Natural killer cell treated with Interleukin-12 subunit alpha and Interleukin-12 subunit beta and Interleukin-15 and Interleukin-18, amount 100 ng/mL, for 72 hours (primary cell): Measurements from ENCODE around the gene GPR143. TPM values are rescaled to one million over a fixed set of nuclear protein-coding genes. Genes with fewer than 3 reads are reported as not detected.
"Not testable (repeated sequence)": the region's sequence is repeated elsewhere in the genome, so short reads cannot be mapped to it uniquely, and the experiment has no call there.

Source experiments
- ATAC-seq, 2 donors: fragments of 150-1000 bp; cut with Tn5 transposase in 1 of 2; sonication (Bioruptor Pico), chemical (Tn5 transposase) in 1 of 2; 2 replicates each; pipeline ENCODE4 v1.10.0; 2021
- DNase-seq: peaks from one replicate; pipeline ENCODE4 v3.0.0; 2022; ENCODE audit warnings: low spot score
- H3K27ac Mint-ChIP-seq, 2 donors: 1 replicate in 1 of 2; 2 replicates in 1 of 2; pipeline ENCODE4 v1.8.0; 2022; ENCODE audit warnings: mixed read lengths in 2 of 2, mild to moderate bottlenecking in 1 of 2, moderate library complexity in 1 of 2
- H3K27me3 Mint-ChIP-seq, 2 donors: 1 replicate in 1 of 2; 2 replicates in 1 of 2; pipeline ENCODE4 v1.8.0; 2022; ENCODE audit warnings: mixed read lengths in 2 of 2
- H3K36me3 Mint-ChIP-seq: one replicate; pipeline ENCODE4 v1.8.0; 2022; ENCODE audit warnings: mixed read lengths
- H3K4me1 Mint-ChIP-seq, 2 donors: 1 replicate in 1 of 2; 2 replicates in 1 of 2; pipeline ENCODE4 v1.8.0; 2022; ENCODE audit warnings: low read depth in 2 of 2, mixed read lengths in 2 of 2, mild to moderate bottlenecking in 1 of 2
- H3K4me3 Mint-ChIP-seq: one replicate; pipeline ENCODE4 v1.8.0; 2022; ENCODE audit warnings: mixed read lengths
- H3K9me3 Mint-ChIP-seq: 2 replicates; pipeline ENCODE4 v1.8.0; 2022; ENCODE audit warnings: mixed read lengths
- total RNA-seq, 2 donors: library from RNA; stranded (reverse); gene quantifications; one replicate each; pipeline ENCODE4 v1.2.3, GENCODE V29; 2022

The GPR143 gene
- total RNA-seq: not detected

GRCh38 chrX:9765737-9766097, at the start of gene GPR143:
GPR143 (minus strand) TSS chrX:9765847; CDS start chrX:9765817, 30 bp downstream.
- ATAC-seq (peak in 1 of 2 donors; percentile 52), DNase-seq (no peak)
- Mint-ChIP-seq H3K9me3 (no peaks in the 10 kb centered on the region), H3K4me3 (no peak within 1 kb of the TSS), H3K36me3 (no peaks in the 10 kb centered on the region), H3K4me1 (no peaks in the 10 kb centered on the region), H3K27me3 (peaks cover 8 to 13% of the 10 kb centered on the region in 2 donors), H3K27ac (no peak within 1 kb of the TSS)

- H3K27me3 Mint-ChIP-seq, ATAC-seq, H3K27ac Mint-ChIP-seq, DNase-seq, H3K4me3 Mint-ChIP-seq, H3K4me1 Mint-ChIP-seq, H3K36me3 Mint-ChIP-seq, H3K9me3 Mint-ChIP-seq: not testable (repeated sequence)
Observed at GRCh38 chrX:9811086-9811485, 45.4 kb upstream of the GPR143 start.

GRCh38 chrX:9809876-9810275, 44.2 kb upstream of the GPR143 start:
- not testable (repeated sequence) for ATAC-seq, H3K27ac Mint-ChIP-seq, H3K4me3 Mint-ChIP-seq, H3K36me3 Mint-ChIP-seq, DNase-seq, H3K27me3 Mint-ChIP-seq, H3K4me1 Mint-ChIP-seq, H3K9me3 Mint-ChIP-seq

- DNase-seq (no peak), ATAC-seq (no peak)
- Mint-ChIP-seq H3K4me1 (no peaks in the 10 kb centered on the region), H3K4me3 (no peak overlapping the region), H3K27me3 (no peaks in the 10 kb centered on the region), H3K36me3 (no peaks in the 10 kb centered on the region), H3K9me3 (no peaks in the 10 kb centered on the region), H3K27ac (no peak overlapping the region)
Observed at GRCh38 chrX:9807355-9808182, 41.9 kb upstream of the GPR143 start.

GRCh38 chrX:9805956-9806355, 40.3 kb upstream of the GPR143 start:
- ATAC-seq (no peak), DNase-seq (no peak)
- Mint-ChIP-seq H3K27ac (no peak overlapping the region), H3K27me3 (no peaks in the 10 kb centered on the region), H3K9me3 (no peaks in the 10 kb centered on the region), H3K4me1 (no peaks in the 10 kb centered on the region), H3K4me3 (no peak overlapping the region), H3K36me3 (no peaks in the 10 kb centered on the region)

GRCh38 chrX:9804444-9804843, 38.8 kb upstream of the GPR143 start:
- Mint-ChIP-seq H3K9me3 (no peaks in the 10 kb centered on the region), H3K4me1 (no peaks in the 10 kb centered on the region), H3K27ac (no peak overlapping the region), H3K27me3 (peaks cover 2 to 7% of the 10 kb centered on the region in 2 donors), H3K36me3 (peaks cover 5% of the 10 kb centered on the region), H3K4me3 (no peak overlapping the region)
- DNase-seq (no peak), ATAC-seq (peak in 1 of 2 donors; percentile 45)

GRCh38 chrX:9802737-9803136, 37.1 kb upstream of the GPR143 start:
- DNase-seq (no peak), ATAC-seq (no peak)
- H3K4me1 Mint-ChIP-seq: no peaks in the 10 kb centered on the region
- H3K27ac Mint-ChIP-seq: no peak overlapping the region
- H3K4me3 Mint-ChIP-seq: no peak overlapping the region
- no peaks in the 10 kb centered on the region for H3K9me3 Mint-ChIP-seq
- H3K36me3 Mint-ChIP-seq: peaks cover 5% of the 10 kb centered on the region
- peaks cover 5 to 8% of the 10 kb centered on the region in 2 donors for H3K27me3 Mint-ChIP-seq

- H3K36me3 Mint-ChIP-seq: peaks cover 5% of the 10 kb centered on the region
- H3K4me3 Mint-ChIP-seq: no peak overlapping the region
- H3K9me3 Mint-ChIP-seq: no peaks in the 10 kb centered on the region
- no peak for DNase-seq
- peaks cover 18 to 20% of the 10 kb centered on the region in 2 donors for H3K27me3 Mint-ChIP-seq
- no peaks in the 10 kb centered on the region for H3K4me1 Mint-ChIP-seq
- no peak overlapping the region for H3K27ac Mint-ChIP-seq
- ATAC-seq: no peak
Observed at GRCh38 chrX:9797384-9798360, 32.0 kb upstream of the GPR143 start.

GRCh38 chrX:9794495-9794894, 28.8 kb upstream of the GPR143 start:
- Mint-ChIP-seq H3K4me1 (no peaks in the 10 kb centered on the region), H3K36me3 (no peaks in the 10 kb centered on the region), H3K4me3 (no peak overlapping the region), H3K27ac (no peak overlapping the region), H3K27me3 (peaks cover 14 to 26% of the 10 kb centered on the region in 2 donors), H3K9me3 (no peaks in the 10 kb centered on the region)
- DNase-seq: no peak
- no peak for ATAC-seq

GRCh38 chrX:9790866-9791265, 25.2 kb upstream of the GPR143 start:
- Mint-ChIP-seq H3K4me3 (no peak overlapping the region), H3K4me1 (no peaks in the 10 kb centered on the region), H3K27ac (no peak overlapping the region), H3K27me3 (peaks cover 28 to 37% of the 10 kb centered on the region in 2 donors), H3K9me3 (no peaks in the 10 kb centered on the region), H3K36me3 (no peaks in the 10 kb centered on the region)
- DNase-seq: no peak
- no peak for ATAC-seq

- Mint-ChIP-seq H3K9me3 (no peaks in the 10 kb centered on the region), H3K27me3 (peaks cover 17 to 31% of the 10 kb centered on the region in 2 donors), H3K27ac (no peak overlapping the region), H3K36me3 (no peaks in the 10 kb centered on the region), H3K4me3 (no peak overlapping the region), H3K4me1 (no peaks in the 10 kb centered on the region)
- ATAC-seq (no peak), DNase-seq (no peak)
Observed at GRCh38 chrX:9789555-9789954, 23.9 kb upstream of the GPR143 start.

- Mint-ChIP-seq H3K36me3 (no peaks in the 10 kb centered on the region), H3K4me3 (no peak overlapping the region), H3K4me1 (no peaks in the 10 kb centered on the region), H3K27ac (no peak overlapping the region), H3K9me3 (no peaks in the 10 kb centered on the region), H3K27me3 (peaks cover 16 to 31% of the 10 kb centered on the region in 2 donors)
- ATAC-seq: no peak
- no peak for DNase-seq
Observed at GRCh38 chrX:9788911-9789310, 23.3 kb upstream of the GPR143 start.

GRCh38 chrX:9786798-9787635, 21.4 kb upstream of the GPR143 start:
- Mint-ChIP-seq H3K36me3 (no peaks in the 10 kb centered on the region), H3K9me3 (no peaks in the 10 kb centered on the region), H3K4me3 (peak overlapping the region; percentile 22), H3K27me3 (peaks cover 16 to 24% of the 10 kb centered on the region in 2 donors), H3K27ac (no peak overlapping the region), H3K4me1 (no peaks in the 10 kb centered on the region)
- ATAC-seq (no peak), DNase-seq (no peak)
